NT2/D1 (cell line): Measurements from ENCODE around the gene SMIM24.
A peak's percentile ranks its signal among the peaks of the same experiment; 100 is the strongest.

Source experiments
- DNase-seq: peaks from one replicate; pipeline ENCODE4 v3.0.0-alpha.2; 2011; ENCODE audit warnings: low read depth, low spot score
- H3K27me3 ChIP-seq: 2 replicates; pipeline ENCODE4 v1.6.0; 2011; ENCODE audit warnings: mild to moderate bottlenecking; ENCODE audit not compliant: insufficient read length, insufficient read depth
- H3K36me3 ChIP-seq: 2 replicates; pipeline ENCODE4 v1.6.1; 2011; ENCODE audit warnings: mild to moderate bottlenecking, low read length, mixed read lengths; ENCODE audit not compliant: insufficient read depth, insufficient read length
- H3K4me1 ChIP-seq: 2 replicates; pipeline ENCODE4 v1.5.1; 2011; ENCODE audit not compliant: insufficient read depth, insufficient read length
- H3K4me3 ChIP-seq: 2 replicates; pipeline ENCODE4 v1.5.1; 2011; ENCODE audit warnings: low read depth; ENCODE audit not compliant: insufficient read length
- H3K9ac ChIP-seq: 2 replicates; pipeline ENCODE4 v1.6.0; 2011; ENCODE audit warnings: low read depth; ENCODE audit not compliant: insufficient read length
- H3K9me3 ChIP-seq: 2 replicates; pipeline ENCODE4 v1.5.1; 2011; ENCODE audit warnings: mild to moderate bottlenecking, low read length; ENCODE audit not compliant: insufficient read depth
- SUZ12 ChIP-seq: IDR thresholded peaks from 2 replicates; pipeline ENCODE4 v1.6.1; 2011; ENCODE audit not compliant: insufficient read length, insufficient read depth; ENCODE audit errors: extremely low read depth
- YY1 ChIP-seq: IDR thresholded peaks from 2 replicates; pipeline ENCODE4 v1.6.1; 2011; ENCODE audit not compliant: insufficient read length, insufficient read depth
- ZNF274 ChIP-seq: IDR thresholded peaks from 2 replicates; pipeline ENCODE4 v1.6.1; 2011; ENCODE audit warnings: mild to moderate bottlenecking, low read depth, low read length

The SMIM24 gene

DNA sequence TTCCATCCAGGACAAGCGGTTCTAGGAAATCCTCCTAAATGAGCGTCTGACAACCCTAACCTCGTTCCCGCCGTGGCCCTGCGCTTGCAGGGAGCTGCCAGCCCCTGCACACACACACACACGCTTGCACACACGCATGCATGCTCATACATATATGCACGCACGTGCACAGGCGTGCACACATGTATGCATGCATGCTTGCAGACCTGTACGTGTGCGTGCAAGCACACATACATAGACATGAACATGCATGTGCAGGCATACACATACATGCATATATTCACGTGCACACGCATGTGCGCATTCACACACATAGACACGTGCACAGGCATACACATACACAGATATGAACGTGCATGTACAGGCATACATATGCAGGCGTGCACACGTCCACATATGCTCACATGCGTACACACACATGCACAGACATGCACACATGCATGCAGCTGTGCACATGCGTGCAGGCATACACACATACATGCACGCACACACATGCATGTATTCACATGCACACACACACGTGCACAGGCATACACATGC lies 35.6 kb downstream of the SMIM24 start:
- H3K9me3 ChIP-seq, result no peaks in the 10 kb centered on the region
- no peak for TF ChIP-seq SUZ12
- TF ChIP-seq YY1, result no peak
- TF ChIP-seq ZNF274, result no peak
- H3K27me3 ChIP-seq, result no peaks in the 10 kb centered on the region
- DNase-seq, result no peak
- H3K9ac ChIP-seq, result peak overlapping the region; percentile 67
- peak overlapping the region; percentile 22 for H3K4me3 ChIP-seq
- peaks cover 21% of the 10 kb centered on the region for H3K36me3 ChIP-seq
- H3K4me1 ChIP-seq, result peaks cover 30% of the 10 kb centered on the region

DNA sequence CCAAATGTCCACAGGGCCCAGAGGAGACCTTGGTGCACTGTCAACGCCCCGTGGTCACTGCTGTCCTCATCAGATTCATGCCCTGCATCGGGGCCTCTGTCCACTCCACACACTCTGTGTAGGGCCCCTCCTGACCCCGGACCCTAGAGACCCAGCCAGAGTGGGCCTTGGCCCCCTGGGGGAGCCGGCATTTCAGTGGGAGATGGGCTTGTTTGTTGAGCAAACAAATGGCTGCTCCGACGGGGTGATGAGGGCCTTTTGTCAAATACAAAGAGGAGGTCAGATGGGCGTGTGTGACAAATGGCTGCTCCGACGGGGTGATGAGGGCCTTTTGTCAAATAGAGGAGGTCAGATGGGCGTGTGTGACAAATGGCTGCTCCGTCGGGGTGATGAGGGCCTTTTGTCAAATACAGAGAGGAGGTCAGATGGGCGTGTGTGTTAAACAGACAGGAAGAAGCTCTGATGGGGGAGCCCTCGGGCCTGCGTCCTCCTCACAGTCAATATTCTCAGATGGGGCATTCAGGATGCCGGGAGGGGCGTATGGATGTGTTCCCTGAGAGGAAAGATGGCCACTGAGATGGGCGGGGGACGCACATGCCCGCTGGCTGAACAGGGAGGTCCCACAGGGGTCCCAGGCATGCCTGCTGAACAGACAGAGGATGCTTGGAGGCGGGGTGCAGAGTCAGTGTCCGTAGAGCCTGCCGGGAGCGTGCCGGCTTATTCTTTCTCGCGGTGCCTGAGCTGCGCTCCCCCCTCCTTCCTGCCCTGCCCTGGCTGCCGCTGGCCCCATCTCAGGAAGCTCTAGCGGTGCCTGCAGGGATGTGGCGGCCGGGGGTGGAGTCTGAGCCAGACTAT lies 36.3 kb downstream of the SMIM24 start:
- H3K4me3 ChIP-seq, result peak overlapping the region; percentile 16
- H3K36me3 ChIP-seq, result peaks cover 18% of the 10 kb centered on the region
- H3K9ac ChIP-seq, result peak overlapping the region; percentile 79
- no peaks in the 10 kb centered on the region for H3K27me3 ChIP-seq
- H3K9me3 ChIP-seq, result no peaks in the 10 kb centered on the region
- peak; percentile 74 for DNase-seq
- peaks cover 30% of the 10 kb centered on the region for H3K4me1 ChIP-seq
- TF ChIP-seq SUZ12 (no peak), ZNF274 (no peak), YY1 (peak; percentile 13)

DNA sequence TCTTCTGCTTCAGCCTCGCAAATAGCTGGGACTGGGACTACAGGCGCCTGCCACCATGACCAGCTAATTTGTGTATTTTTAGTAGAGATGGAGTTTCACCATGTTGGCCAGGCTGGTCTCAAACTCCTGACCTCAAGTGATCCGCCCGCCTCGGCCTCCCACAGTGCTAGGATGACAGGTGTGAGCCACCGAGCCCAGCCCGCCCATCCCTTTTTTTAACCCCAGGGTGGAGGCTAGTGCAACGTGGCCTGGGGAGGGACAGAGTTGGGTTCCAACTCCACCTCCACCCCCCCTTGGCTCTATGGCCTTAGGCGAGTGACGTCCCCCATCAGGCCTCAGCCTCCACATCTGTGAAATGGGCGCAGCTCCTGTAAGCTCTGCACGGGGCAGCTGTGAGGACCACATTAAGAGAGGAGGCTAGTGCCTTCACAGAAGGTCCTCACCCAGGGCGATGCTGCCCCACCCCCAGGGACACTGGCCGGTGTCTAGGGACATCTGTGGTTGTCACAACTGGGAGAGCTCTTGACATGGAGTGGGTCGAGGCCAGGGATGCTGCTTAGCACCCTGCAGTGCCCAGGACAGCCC lies 37.7 kb downstream of the SMIM24 start:
- Histone ChIP-seq H3K9me3 (no peaks in the 10 kb centered on the region), H3K36me3 (peaks cover 21% of the 10 kb centered on the region), H3K9ac (no peak overlapping the region), H3K27me3 (no peaks in the 10 kb centered on the region), H3K4me1 (peaks cover 30% of the 10 kb centered on the region), H3K4me3 (no peak overlapping the region)
- no peak for TF ChIP-seq SUZ12
- no peak for DNase-seq

DNA sequence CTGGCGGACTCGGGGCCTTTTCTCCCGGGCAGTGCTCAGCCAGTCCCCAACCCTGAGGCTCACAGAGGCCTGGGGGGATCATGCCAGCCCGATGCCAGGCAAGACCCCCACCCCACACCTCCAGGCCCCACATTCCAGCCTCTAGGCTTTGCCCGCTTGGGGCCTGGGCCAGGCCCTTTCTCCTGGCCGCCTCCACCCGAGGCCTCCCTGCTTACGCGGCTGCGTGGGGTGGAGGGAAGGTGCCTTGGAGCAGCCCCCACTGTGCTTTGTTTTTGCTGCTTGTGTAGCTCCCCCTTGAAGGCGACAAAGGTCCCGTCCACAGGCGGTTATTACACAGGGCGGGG lies 38.4 kb downstream of the SMIM24 start:
- H3K27me3 ChIP-seq, result no peaks in the 10 kb centered on the region
- peaks cover 28% of the 10 kb centered on the region for H3K4me1 ChIP-seq
- H3K9ac ChIP-seq, result peak overlapping the region; percentile 51
- H3K9me3 ChIP-seq, result no peaks in the 10 kb centered on the region
- no peak overlapping the region for H3K4me3 ChIP-seq
- TF ChIP-seq ZNF274 (no peak), SUZ12 (no peak), YY1 (no peak)
- no peak for DNase-seq
- peaks cover 21% of the 10 kb centered on the region for H3K36me3 ChIP-seq

DNA sequence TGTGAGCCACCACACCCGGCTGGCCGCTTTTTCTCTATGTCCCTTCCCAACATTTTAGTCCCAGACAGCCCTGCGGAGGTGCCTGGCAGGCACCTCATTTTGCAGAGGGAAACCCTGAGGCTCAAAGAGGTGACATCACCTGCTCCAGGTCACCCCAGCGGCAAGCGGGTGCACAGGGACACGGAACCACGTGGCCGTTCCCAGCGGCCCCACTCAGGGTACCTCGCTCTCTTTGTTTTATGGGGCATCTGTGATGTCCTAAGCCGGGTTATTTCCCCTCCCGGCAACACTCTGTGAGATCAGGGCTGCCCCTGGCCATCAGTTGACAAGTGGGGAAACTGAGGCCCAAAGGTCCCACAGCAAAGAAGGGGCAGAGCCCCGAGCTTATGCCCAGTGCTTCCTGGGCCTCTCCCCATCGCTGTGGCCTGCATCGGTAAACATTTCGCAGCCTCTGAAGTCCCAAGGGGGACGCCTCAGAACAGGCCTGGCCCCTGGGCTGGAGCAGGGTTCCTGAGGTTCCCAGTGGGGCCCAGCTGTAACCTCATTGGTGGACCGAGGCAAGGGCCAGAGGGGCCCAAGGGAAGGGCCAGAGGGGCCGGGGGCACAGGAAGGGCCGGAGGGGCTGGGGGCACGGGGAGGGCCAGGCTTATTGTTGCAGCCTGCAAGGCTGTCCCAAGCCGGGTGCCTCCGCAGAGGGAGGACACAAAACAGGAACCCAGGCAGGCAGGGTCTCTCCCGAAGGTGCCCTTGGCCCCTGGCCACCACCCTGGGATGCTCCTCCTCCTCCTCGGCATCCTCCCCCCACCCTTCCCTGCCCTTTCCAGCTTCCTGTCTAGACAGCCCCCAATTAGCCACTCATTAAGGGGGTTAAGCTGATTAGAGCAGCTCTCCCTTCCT lies 39.0 kb downstream of the SMIM24 start:
- Histone ChIP-seq H3K9ac (peak overlapping the region; percentile 51), H3K27me3 (no peaks in the 10 kb centered on the region)

DNA sequence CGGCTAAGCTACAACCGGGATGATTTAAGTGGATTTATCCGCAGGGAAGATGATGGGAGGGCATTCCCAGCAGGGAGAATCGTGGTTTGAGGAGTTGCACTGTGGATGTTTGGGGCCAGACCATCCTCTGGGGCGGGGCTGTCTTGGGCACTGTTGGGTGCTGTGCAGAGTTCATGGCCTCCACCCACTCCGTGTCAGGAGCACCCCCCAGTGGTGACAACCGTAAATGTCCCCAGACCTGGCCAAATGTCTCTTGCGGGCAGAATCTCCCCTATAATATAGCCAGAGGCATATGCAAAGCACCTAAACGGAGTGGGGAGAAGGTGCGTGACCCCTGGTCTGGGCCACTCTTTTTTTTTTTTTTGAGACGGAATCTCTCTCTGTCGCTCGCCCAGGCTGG lies 40.2 kb downstream of the SMIM24 start:
- peak overlapping the region; percentile 17 for H3K9ac ChIP-seq
- H3K36me3 ChIP-seq, result peaks cover 19% of the 10 kb centered on the region
- H3K9me3 ChIP-seq, result no peaks in the 10 kb centered on the region
- TF ChIP-seq ZNF274, result no peak
- TF ChIP-seq YY1, result no peak
- peak; percentile 27 for DNase-seq
- H3K27me3 ChIP-seq, result no peaks in the 10 kb centered on the region
- peaks cover 27% of the 10 kb centered on the region for H3K4me1 ChIP-seq
- H3K4me3 ChIP-seq, result no peak overlapping the region

More for the DNA sequence above, 39.0 kb downstream of the SMIM24 start:
- Histone ChIP-seq H3K9me3 (no peaks in the 10 kb centered on the region), H3K4me1 (peaks cover 30% of the 10 kb centered on the region), H3K36me3 (peaks cover 25% of the 10 kb centered on the region), H3K4me3 (no peak overlapping the region)
- no peak for DNase-seq
- TF ChIP-seq YY1 (no peak), SUZ12 (no peak), ZNF274 (no peak)
